HFFc6 (cell line): Measurements from ENCODE around the gene LSM2. TPM values are rescaled to one million over a fixed set of nuclear protein-coding genes. Genes with fewer than 3 reads are reported as not detected.

Source experiments
- DNase-seq: peaks from one replicate; pipeline ENCODE4 v3.0.0-alpha.2; 2018
- H3K27ac Mint-ChIP-seq: 2 replicates; pipeline ENCODE4 v1.8.0; 2020; ENCODE audit warnings: mild to moderate bottlenecking, mixed read lengths
- H3K27me3 Mint-ChIP-seq: 2 replicates; pipeline ENCODE4 v1.8.0; 2021; ENCODE audit warnings: mild to moderate bottlenecking, moderate library complexity, mixed read lengths; ENCODE audit not compliant: insufficient read depth
- H3K36me3 Mint-ChIP-seq: 2 replicates; pipeline ENCODE4 v1.8.0; 2021; ENCODE audit warnings: low read depth, mixed read lengths
- H3K4me1 Mint-ChIP-seq: 2 replicates; pipeline ENCODE4 v1.8.0; 2020; ENCODE audit warnings: low read depth, mixed read lengths
- H3K4me3 Mint-ChIP-seq: 2 replicates; pipeline ENCODE4 v1.8.0; 2020; ENCODE audit warnings: mild to moderate bottlenecking, moderate library complexity, mixed read lengths
- H3K9me3 Mint-ChIP-seq: 2 replicates; pipeline ENCODE4 v1.8.0; 2020; ENCODE audit warnings: mild to moderate bottlenecking, mixed read lengths
- CTCF ChIP-seq: fragments of 200-600 bp; sonication (generic); IDR thresholded peaks from 2 replicates; pipeline ENCODE4 v1.5.0; 2021; ENCODE audit warnings: antibody characterized with exemption, mild to moderate bottlenecking
- total RNA-seq, 6 experiments: library from RNA; stranded (reverse); fragmentation: NEBNext Ultra II Directional; extraction: Animal tissue kit (Norgen Biotek cat#: 25700); gene quantifications; 2 replicates in 1 of 6; 3 replicates in 5 of 6; pipeline ENCODE4 v1.2.3, GENCODE V29; 2021

Gene LSM2
- total RNA-seq, 6 experiments from 2014 or later = 31.8 to 48.5 (median 43.4) TPM

GRCh38 chr6:31761343-31761742 is 45.4 kb downstream of the LSM2 start:
- H3K27me3 Mint-ChIP-seq = no peaks in the 10 kb centered on the region
- H3K36me3 Mint-ChIP-seq = peaks cover 7% of the 10 kb centered on the region; the same call in 1 of the 2 replicates
- H3K9me3 Mint-ChIP-seq = no peaks in the 10 kb centered on the region
- no peak overlapping the region for H3K27ac Mint-ChIP-seq
- H3K4me1 Mint-ChIP-seq = peaks cover 25% of the 10 kb centered on the region
- DNase-seq = no peak
- no peak overlapping the region for H3K4me3 Mint-ChIP-seq
- no peak for TF ChIP-seq CTCF

GRCh38 chr6:31760790-31761189 is 46.0 kb downstream of the LSM2 start:
- Mint-ChIP-seq H3K27ac (no peak overlapping the region), H3K9me3 (no peaks in the 10 kb centered on the region), H3K36me3 (peaks cover 7% of the 10 kb centered on the region; the same call in 1 of the 2 replicates), H3K4me3 (no peak overlapping the region), H3K4me1 (peaks cover 19% of the 10 kb centered on the region), H3K27me3 (no peaks in the 10 kb centered on the region)
- no peak for DNase-seq
- no peak for TF ChIP-seq CTCF

- Mint-ChIP-seq H3K9me3 (no peaks in the 10 kb centered on the region), H3K27me3 (no peaks in the 10 kb centered on the region), H3K36me3 (peaks cover 7% of the 10 kb centered on the region; the same call in 1 of the 2 replicates), H3K4me1 (peaks cover 4% of the 10 kb centered on the region), H3K4me3 (no peak overlapping the region), H3K27ac (no peak overlapping the region)
- DNase-seq = no peak
- TF ChIP-seq CTCF = no peak
These were observed 48.5 kb downstream of the LSM2 start for GRCh38 chr6:31758281-31758680.

GRCh38 chr6:31752739-31753319 is 53.9 kb downstream of the LSM2 start:
- H3K4me3 Mint-ChIP-seq = peak overlapping the region; percentile 16; the same call in 1 of the 2 replicates
- H3K9me3 Mint-ChIP-seq = no peaks in the 10 kb centered on the region
- peak; percentile 82 for DNase-seq
- peaks cover 5% of the 10 kb centered on the region; the same call in 1 of the 2 replicates for H3K36me3 Mint-ChIP-seq
- no peaks in the 10 kb centered on the region for H3K27me3 Mint-ChIP-seq
- no peak for TF ChIP-seq CTCF
- peaks cover 16% of the 10 kb centered on the region for H3K4me1 Mint-ChIP-seq
- H3K27ac Mint-ChIP-seq = peak overlapping the region; percentile 83

GRCh38 chr6:31750411-31751022 is 56.2 kb downstream of the LSM2 start:
- Mint-ChIP-seq H3K4me3 (no peak overlapping the region), H3K9me3 (no peaks in the 10 kb centered on the region), H3K27ac (no peak overlapping the region; the same call in 1 of the 2 replicates), H3K27me3 (no peaks in the 10 kb centered on the region), H3K36me3 (peaks cover 12% of the 10 kb centered on the region; the same call in 1 of the 2 replicates), H3K4me1 (peaks cover 25% of the 10 kb centered on the region)
- no peak for TF ChIP-seq CTCF
- peak; percentile 25 for DNase-seq
